IPS DF 4.7 (cell line): ENCODE data around the gene KLHDC4.
"Not testable (repeated sequence)": the region's sequence is repeated elsewhere in the genome, so short reads cannot be mapped to it uniquely, and the experiment has no call there.

Experiments
- DNase-seq: peaks from one replicate; pipeline ENCODE4 v3.0.0-alpha.2; 2013; ENCODE audit warnings: low spot score; ENCODE audit errors: extremely low read depth

Gene KLHDC4

DNA sequence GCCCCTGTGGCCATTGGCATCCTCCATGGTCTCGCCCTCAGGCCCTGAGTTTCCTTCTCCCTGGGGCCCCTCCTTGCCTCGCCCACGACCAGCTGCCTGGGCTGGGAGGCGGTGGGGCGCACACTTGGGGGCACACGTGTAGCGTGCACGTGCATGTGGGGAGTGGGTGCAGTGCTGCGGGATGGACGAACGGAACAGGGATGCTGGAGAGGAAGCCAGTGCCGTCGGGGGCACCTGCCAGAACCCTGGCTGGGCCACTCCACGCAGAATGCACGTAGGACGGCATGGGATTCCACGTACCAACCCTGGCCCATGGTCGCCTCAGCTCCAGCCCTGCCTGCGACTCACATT, 80.4 kb downstream of the KLHDC4 start:
- no peak for DNase-seq

DNA sequence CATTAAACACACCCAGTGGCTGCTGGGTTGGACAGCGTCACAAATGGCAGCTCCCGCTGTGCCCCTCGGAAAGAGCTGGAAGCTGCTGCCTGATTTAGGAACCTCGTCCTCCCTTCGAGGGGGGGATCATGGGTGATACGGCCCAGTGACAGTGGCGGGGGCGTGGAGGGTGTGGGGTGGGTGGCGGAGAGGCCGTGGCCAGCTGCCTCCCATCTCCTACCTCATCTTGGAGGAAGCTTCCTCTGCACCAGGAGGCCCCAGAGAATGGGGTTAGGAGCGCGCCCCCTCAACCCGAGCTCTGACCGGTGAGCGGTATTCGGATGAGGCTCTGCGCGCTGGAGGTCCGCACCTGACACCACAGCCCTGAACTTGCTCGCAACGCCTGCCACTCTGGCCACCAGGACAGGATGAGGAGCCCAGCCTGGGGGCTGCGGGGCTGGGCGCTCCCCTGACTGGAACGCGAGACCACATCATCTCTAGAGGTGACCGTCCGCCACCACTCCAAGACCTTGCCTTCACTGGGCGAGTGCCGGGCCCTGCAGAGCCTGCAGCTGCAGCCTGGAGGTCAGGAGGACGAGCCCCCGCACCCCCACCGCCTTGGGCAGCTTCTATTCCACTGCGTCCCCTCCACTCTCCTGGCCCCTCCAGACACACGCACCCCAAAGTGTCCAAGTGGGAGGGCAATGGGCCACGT, 80.9 kb downstream of the KLHDC4 start:
- no peak for DNase-seq

DNA sequence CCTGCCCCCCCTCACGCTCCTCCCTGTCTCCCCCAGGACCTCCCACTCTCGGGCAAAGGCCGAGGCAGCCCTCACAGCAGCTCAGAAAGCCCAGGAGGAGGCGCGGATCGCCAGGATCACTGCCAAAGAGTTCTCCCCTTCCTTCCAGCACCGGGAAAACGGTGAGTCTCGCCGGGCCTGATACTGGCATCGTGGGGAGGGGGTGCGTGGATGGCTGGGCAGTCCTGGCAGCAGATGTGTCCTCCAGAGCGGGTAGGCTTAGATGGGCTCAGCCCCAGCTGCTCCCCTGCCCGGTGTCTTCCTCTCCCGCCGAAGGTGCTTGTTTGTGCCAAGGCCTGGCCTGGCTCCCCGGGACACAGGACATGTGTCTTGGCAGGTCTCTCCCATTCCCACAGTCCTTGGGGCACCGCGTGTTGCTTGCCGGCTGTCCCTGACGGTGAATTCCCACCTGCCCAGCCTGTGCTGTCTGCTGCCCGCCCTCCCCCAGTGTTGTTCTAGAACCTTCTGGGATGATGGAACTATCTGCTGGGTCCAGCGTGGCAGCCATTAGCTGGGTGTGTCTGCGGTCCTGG, 81.6 kb downstream of the KLHDC4 start:
- DNase-seq: no peak

DNA sequence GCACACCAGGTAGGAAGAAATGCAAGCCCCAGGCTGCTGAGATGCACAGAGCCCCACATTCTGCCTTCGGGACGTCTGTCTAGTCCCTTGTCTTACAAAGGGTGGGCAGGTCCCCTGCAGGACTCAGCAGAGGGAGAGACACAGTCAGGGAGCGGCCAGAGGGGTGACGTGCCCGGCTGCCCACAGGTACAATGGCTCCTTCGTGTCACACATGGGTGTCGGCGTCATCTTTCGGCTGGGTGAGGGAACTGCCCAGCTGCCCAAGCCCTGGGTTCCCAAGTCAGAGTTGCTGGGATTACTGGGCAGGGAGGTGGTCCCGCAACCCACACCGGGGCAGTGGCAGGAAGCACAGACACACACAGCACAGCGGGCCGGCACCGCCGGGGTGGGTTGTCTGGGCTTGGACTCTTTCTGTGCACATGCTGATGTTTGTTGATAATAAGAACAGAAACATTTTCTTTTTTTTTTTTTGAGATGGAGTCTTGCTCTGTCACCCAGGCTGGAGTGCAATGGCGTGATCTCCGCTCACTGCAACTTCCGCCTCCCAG, 82.9 kb downstream of the KLHDC4 start:
- DNase-seq: no peak

DNA sequence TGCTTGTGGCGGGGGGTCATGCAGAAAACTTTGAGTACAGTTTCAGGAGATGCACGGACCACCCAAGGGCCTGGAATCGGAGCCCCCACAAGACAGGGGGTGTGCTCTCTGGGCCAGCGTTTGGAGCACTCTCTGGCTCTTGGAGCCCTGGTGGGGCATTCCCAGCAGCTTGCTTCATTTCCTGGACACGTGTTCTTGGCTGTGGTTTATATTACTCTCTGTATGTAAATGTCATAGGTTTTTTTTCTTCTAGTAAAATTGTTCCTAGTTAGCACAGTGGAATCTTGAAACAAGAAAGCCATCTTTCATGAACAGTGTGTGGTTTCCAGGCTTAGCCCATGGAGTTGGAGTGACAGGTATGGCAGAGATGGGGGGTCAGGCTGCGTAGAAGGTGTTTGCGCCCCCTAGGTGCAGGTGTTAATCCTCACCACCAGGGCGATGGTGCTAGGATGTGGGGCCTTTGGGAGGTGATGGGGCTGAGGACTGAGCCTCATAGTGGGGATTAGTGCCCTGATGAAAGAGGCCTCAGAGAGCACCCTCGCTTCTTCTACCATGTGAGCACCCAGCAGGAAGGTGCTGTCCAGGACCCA, 83.7 kb downstream of the KLHDC4 start:
- no peak for DNase-seq

DNA sequence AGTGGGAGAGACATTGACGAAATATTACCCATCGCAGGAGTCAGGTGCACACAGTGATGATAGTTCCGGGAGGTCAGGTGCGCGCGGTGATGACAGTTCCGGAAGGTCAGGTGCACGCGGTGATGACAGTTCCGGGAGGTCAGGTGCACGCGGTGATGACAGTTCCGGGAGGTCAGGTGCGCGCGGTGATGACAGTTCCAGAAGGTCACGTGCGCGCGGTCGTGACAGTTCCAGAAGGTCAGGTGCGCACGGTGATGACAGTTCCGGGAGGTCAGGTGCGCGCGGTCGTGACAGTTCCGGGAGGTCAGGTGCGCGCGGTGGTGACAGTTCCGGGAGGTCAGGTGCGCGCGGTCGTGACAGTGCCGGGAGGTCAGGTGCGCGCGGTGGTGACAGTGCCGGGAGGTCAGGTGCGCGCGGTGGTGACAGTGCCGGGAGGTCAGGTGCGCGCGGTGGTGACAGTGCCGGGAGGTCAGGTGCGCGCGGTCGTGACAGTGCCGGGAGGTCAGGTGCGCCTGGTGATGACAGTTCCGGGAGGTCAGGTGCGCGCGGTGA, 84.7 kb downstream of the KLHDC4 start:
- DNase-seq: not testable (repeated sequence)

DNA sequence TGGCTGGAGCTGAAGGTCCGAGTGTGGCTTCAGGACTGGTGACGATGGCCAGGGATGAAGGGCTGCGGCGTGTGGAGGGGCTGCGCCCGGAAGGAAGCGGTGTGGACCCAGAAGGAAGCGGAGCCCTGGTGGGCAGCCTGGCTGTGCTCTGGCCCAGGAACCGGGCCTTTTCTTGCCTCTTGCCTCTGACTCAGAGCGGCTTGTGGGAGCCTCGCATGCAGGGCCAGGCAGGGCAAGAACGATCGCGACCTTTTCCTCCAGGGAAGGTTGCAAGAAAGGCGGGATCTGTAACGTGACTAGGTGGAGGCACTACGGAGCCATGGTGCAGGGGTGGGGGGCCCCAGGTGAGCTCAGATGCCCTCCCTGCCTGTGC, 85.5 kb downstream of the KLHDC4 start:
- DNase-seq: no peak

DNA sequence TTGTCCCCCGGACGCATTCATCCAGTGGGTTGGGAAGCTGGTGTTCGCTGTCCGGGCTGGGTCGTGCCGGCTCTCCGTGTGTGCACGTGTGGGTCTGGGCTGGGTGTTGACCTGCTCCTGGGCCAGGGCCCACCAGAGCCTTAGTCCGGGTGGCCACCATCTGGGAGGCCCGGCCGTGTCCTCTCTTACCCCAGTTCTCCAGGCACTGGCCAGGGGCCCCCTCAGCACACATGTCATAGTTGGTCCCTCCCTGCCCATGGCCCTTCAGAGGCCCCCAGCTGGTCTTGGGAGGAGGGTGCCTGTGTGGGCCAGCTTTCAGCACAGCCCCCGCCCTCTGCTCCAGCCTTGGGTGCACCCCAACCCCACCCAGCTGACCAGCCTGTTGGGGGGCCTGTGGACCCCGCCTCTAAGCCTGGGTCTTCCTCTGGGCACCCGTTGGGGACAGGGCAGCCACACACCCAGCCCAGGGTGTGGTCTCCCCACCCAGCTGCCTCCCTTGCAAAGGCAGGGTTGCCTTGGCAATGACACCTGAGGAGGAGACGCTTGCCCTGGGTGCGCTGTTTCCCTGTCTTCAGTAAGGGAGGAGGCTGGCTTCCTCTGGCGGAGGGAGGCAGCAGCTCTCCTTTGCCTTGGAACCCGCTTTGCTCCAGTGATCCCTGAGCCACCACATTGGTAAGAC, 86.1 kb downstream of the KLHDC4 start:
- DNase-seq: no peak

DNA sequence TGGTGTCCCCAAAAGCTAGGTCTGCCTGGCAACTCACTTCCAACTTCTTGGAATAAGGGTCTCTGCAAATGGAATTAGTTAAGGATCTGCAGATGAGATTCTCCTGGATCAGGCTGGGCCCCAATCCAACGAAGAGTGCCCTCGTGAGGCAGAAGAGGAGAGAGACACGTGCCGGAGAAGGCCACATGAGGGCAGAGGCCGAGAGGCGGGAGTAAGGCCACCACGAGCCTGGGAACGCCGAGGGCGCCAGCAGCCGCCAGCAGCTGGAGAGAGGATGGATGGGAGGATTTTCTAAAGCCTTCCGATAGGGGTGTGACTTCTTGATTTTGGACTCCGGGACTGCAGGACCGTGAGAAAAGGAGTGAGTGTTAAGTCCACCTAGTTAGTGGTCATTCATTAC, 87.2 kb downstream of the KLHDC4 start:
- no peak for DNase-seq

DNA sequence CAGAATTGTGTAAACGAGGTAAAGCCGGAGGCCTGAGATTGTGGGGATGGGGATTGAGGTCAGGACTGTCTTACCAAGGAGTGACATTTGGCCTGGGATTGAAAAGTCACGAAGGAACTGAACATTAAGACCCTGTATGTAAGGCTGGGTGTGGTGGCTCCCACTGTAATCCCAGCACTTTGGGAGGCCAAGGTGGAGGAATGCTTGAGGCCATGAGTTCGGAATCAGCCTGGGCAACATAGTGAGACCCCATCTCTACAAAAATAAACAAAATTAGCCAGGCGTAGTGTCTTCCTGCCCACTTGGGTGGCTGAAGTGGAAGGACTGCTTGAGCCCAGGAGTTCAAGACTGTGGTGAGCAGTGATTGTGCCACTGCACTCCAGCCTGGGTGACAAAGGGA, 88.0 kb downstream of the KLHDC4 start:
- no peak for DNase-seq

DNA sequence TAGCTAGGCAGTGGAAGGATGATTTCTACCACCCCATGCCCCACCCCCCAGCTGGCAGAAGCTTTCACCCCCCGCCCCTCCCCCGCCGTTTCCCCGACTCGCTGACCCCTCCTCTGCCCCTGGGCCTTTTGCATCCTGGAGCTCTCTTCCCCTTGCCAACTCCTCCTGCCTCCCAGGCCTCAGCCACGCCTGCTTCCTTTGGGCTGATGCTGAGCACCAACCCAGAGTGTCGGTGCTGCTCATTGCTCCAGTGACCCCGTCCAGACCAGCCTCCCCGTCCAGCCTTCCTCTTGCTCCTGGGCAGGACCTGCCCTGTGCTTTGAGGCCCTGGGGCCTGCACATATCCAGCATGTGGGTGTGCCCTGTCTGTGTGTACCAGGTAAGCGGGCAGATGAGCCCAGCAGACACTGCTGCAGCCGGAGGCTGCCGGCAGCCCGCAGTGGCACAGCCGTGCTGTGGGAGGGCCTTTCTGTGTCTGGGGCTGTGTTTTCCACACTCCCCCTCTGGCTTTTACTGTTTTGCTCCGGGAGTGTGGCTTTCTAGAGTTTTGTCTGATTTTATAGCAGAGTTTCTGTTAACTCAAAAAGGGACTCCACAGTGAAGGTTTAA, 90.6 kb downstream of the KLHDC4 start:
- DNase-seq: no peak

DNA sequence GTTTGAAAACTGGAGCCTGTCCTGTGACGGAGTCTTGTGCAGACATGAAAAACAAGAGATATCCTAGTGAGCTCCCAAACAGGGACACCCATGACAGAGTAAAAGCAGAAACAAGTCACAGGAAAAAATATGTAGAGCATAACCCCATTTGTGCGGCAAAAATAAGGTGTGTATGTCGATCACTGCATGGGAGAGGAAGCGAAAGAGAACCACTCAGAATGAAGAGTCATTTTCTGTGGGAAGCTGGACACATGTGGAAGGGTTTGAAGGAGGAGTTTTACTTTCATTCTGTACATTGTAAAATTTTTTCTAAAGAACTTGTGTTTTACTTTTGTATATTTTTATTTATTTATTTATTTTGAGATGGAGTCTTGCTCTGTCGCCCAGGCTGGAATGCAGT, 91.4 kb downstream of the KLHDC4 start:
- DNase-seq: no peak

DNA sequence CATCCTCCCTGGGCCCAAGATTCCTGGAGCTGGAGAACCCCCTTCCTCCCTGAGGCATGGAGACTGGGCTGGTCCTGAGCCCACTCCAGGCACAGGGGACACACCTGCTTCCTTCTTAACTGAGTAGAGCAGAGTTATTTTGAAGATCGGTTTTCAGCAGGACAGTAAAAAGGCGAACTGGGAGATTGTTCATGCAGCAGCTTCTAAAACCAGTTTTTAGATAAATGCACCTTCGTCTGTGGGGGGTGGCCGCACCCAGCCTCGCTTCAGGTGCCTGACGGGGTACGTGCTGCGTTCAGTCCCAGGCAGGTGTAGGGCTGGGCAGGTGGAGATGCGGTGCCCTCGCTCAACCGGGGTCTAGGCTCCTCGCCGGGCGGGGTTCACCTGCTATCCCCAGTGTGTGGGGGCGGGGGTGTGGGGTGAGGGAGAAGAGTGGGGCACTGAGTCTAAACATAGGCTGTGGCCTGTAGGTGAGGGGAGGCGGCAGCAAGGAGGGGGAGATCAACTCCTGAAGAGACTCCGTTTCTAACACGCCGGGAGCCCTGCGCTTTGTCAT, 94.0 kb downstream of the KLHDC4 start:
- DNase-seq: no peak

DNA sequence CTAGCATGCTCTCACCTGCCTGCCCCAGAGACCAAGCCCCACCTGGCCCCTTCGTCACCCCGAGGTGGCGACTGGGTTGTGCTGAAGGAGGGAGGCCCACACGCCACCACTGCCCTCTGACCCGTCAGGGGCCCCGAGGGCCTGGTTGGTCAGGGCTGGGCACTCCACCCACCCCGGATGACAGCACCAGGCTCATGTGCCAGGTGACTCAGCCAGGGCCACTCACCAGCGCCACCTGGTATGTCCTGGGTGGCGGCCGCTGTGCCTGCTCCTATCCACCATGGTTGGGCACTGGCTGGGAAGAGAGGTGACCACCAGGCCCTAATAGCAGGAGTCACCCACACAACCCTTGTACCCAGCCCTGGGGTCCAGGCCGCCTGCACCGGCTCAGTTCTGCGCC, 94.6 kb downstream of the KLHDC4 start:
- no peak for DNase-seq

DNA sequence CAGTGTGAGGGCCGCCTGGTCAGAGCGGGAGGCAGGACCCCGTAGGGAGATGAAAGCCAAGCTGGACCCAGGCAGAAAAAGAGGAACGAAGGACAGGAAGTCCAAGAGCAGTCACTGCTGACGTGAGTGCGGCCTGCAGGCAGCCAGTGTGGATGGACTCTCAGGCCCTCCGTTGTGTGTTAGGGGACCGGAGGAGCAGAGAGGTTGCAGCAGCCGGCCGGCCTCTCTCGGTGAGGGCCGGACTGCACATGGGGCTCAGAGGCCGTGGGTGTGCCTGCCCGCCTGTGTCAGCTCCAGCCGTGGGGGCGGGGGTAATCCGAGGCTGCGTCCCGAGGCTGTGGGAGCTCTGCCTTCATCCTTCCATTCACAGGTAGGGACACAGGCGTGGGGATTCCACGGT, 96.1 kb downstream of the KLHDC4 start:
- DNase-seq: no peak

DNA sequence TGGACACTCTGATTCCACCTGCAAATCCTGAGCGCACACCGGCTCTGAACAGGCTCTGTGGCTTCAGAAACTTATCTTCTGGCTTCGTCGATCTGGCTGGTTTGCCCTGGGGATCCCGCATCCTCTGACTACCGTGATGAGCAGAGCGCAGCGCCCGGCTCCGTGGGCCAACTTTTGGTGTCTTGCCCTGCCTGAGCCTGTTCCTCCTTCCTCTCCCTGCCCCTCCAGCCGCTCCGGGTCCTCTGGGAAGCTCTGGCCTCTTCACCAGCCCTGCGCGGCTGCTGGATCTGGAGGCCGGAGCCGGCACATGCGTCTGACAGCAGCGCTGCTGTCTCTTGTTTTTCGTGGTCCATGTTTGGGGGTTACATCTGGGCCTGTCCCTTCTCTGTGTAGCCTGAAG, 97.8 kb downstream of the KLHDC4 start:
- no peak for DNase-seq

DNA sequence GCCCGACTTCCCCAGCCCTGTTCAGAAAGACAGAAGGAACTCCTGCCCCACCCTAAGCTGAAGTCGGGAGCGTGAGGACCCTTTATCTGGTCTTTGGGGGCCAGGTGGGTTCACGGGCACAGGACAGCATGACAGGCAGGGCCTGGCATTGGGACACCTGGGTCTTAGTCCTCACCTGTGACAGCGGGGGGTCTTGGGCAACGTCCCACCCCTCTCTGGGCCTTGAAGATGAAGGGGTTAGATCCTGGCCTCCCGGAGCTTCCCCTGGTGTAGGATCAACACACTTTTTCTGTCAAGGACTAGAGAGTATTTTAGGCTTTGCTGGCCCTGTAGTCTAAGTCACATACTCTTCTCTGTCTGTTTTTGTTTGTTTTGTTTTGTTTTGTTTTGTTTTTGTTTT, 98.3 kb downstream of the KLHDC4 start:
- DNase-seq: no peak

DNA sequence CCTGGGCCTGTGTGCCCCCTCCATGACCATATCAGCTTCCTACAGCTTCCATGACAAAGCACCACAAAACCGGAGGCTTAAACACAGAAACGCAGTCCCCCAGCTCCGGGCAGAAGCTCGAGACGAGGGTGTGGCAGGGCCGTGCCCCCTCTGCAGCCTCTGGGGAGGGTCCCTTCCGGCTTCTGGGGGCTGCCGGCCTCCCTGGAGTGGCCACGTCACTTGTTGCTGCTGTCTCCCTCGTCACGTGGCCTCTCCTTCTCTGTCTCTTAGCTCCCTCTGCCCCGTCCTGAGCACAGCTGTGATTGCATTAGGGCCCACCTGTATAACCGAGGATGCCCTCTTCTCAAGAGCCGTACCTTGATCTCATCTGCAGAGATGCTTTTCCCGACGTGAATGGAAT, 98.9 kb downstream of the KLHDC4 start:
- no peak for DNase-seq

DNA sequence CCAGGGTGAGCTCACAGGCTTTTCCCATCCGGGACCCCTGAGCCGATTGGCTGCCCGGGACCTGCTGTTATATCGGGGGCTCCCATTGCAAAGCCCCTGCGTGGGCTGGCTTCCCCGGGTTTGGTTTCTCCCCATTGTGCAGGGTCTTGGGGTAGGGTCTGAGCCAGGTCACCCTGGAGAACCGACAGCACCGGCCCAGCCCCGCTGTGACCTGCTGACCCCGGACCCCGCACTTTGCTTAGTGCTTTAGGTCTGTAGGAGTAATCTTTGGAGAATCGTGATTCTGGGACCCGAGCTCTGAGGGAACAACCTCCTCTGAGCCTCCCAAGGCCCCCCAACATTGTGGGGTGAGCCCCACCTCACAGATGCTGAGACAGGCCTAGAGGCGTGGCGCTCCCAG, 100.6 kb downstream of the KLHDC4 start:
- DNase-seq: no peak

DNA sequence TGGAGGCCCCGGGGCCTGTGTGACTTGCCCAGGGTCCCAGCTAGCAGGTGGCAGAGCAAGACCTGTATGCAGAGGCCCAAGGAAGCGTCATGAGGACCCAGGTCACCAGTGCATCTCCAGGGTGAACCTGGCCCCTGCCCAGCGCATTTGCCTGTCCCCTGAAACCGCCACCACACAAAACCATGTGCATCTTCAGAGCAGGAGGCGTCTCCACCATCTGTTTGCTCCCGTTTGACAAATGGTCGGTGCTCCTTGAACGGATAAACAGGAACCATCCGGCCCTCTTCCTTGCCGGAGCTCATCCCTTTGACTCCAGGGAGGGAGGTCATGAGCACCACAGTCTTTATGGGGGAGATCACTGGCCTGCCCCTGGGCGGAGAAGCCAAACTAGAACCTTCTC, 101.0 kb downstream of the KLHDC4 start:
- no peak for DNase-seq
